Prostate gland (tissue), 2 donors: ENCODE results near the gene UNC5A.

Source experiments
- CTCF ChIP-seq, 4 experiments: fragments of 200-600 bp in 2 of 4; fragments of 450-650 bp in 2 of 4; sonication (generic) in 2 of 4; IDR thresholded peaks; 1 replicate in 3 of 4; 2 replicates in 1 of 4; pipeline ENCODE4 v1.5.1; 2016 to 2019; ENCODE audit warnings: antibody characterized with exemption in 4 of 4, mild to moderate bottlenecking in 2 of 4, moderate library complexity in 2 of 4
- POLR2A ChIP-seq: fragments of 450-650 bp; IDR thresholded peaks from one replicate; pipeline ENCODE4 v1.6.1; 2016; ENCODE audit warnings: antibody characterized with exemption, mild to moderate bottlenecking

- TF ChIP-seq POLR2A = no peak
- TF ChIP-seq CTCF (IDR thresholded peaks at IDR 0.05) = no peak
These were observed 95.8 kb downstream of the UNC5A start for GRCh38 chr5:176906126-176906525.
